Measurements from ENCODE around the gene MYL10.

MYL10 gene

DNA sequence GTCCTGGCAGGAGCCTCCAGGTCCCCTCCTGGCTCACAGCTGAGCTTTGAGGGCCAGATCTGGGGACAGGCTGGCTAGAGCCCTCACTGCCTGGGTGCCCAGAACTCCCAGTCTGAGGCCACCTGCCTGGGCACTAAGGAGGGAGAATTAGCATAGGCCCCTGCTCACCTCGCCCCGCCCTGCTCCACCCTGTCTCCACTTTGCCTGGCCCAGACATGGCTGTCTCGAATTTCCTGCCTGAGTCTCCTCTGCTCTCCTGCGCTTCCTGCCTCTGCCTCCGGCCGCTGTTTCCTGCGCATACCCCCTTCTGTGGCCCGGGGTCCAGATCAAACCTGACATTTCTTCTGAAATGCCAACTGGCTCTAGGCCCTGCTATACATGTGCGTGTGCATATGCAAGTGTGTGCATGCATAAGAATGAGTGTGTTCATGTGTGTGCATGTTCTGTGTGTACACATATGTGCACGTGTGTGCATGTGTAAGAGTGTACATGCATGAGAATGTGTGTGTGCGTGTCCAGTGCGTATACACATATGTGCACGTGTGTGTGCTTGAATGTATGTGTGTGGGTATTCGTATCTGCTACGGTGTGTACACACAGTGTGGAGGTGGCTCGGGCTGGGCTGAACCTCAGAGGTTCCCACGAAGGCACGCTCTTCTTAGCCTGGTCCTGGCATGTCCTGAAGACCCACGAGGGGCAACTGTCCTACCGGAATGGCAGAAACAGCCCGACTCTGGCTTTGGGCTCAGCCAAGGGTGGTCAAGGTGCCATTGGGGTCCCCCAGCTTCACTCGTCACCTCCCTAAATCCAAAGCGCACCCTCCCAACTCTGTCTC lies 64.9 kb downstream of the MYL10 start:
- no peak for DNase-seq
